ENCODE data around the gene GRIFIN.

GRIFIN gene

GRCh38 chr7:2497500-2498336 lies 21.5 kb upstream of the GRIFIN start:
- FAIRE-seq: no peak

- FAIRE-seq: no peak
Observed at GRCh38 chr7:2497065-2497464, 20.9 kb upstream of the GRIFIN start.

GRCh38 chr7:2496375-2496774 lies 20.2 kb upstream of the GRIFIN start:
- no peak for FAIRE-seq

- no peak for FAIRE-seq
Observed at GRCh38 chr7:2495418-2496299, 19.5 kb upstream of the GRIFIN start.

GRCh38 chr7:2494191-2495130 lies 18.3 kb upstream of the GRIFIN start:
- FAIRE-seq: no peak

GRCh38 chr7:2493205-2494164 lies 17.3 kb upstream of the GRIFIN start:
- no peak for FAIRE-seq

GRCh38 chr7:2492038-2492437 lies 15.8 kb upstream of the GRIFIN start:
- no peak for FAIRE-seq

GRCh38 chr7:2490181-2490651 lies 14.0 kb upstream of the GRIFIN start:
- FAIRE-seq: no peak

GRCh38 chr7:2488681-2489080 lies 12.5 kb upstream of the GRIFIN start:
- FAIRE-seq: no peak

GRCh38 chr7:2488272-2488645 lies 12.1 kb upstream of the GRIFIN start:
- FAIRE-seq: no peak

GRCh38 chr7:2487586-2488271 lies 11.5 kb upstream of the GRIFIN start:
- no peak for FAIRE-seq

- FAIRE-seq: no peak
Observed at GRCh38 chr7:2484868-2485267, 8.7 kb upstream of the GRIFIN start.

GRCh38 chr7:2483494-2483893 lies 7.3 kb upstream of the GRIFIN start:
- no peak for FAIRE-seq

GRCh38 chr7:2482725-2483451 lies 6.7 kb upstream of the GRIFIN start:
- no peak for FAIRE-seq

- FAIRE-seq: no peak
Observed at GRCh38 chr7:2481195-2481594, 5.0 kb upstream of the GRIFIN start.

- FAIRE-seq: no peak
Observed at GRCh38 chr7:2480070-2480408, 3.8 kb upstream of the GRIFIN start.

- no peak for FAIRE-seq
Observed at GRCh38 chr7:2479276-2480069, 3.3 kb upstream of the GRIFIN start.

GRCh38 chr7:2478800-2479199 lies 2.6 kb upstream of the GRIFIN start:
- FAIRE-seq: no peak

- no peak for FAIRE-seq
Observed at GRCh38 chr7:2478399-2478785, 2.2 kb upstream of the GRIFIN start.

All from A204.1 (cell line).